Fibroblast of lung (primary cell): ENCODE measurements around the gene PDP2.

Experiments used
- EZH2 ChIP-seq: IDR thresholded peaks from 2 replicates; pipeline ENCODE4 v1.5.1; 2012; ENCODE audit warnings: low read length, control low read depth, mild to moderate bottlenecking; ENCODE audit errors: missing control alignments
- TF ChIP-seq, protein P1 (sequence below), 2 donors: IDR thresholded peaks in 1 of 2; conservative IDR thresholded peaks in 1 of 2; 1 replicate in 1 of 2; 2 replicates in 1 of 2; pipeline ENCODE4 v1.5.1; 2011 to 2012; ENCODE audit warnings: low read length in 2 of 2, control low read depth in 1 of 2, inconsistent platforms in 1 of 2, low read depth in 1 of 2, mild to moderate bottlenecking in 1 of 2

DNA sequence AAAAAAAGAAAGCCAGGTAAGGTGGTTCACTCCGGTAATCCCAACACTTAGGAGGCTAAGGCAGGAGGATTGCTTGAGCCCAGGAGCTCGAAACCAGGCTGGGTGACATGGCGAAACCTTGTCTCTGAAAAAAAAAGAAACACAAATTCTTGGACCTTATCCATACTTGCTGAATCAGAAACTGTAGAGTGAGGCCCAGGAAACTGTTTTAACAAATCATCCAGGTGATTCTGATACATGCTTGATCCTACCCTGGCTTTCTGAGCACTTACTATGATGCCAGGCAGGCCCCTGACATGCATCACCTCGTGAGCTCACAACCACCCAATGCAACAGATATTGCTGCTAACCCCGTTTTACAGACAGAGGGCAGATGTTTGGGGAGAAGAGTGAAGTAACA, 45.6 kb upstream of the PDP2 start:
- TF ChIP-seq, protein P1, sequence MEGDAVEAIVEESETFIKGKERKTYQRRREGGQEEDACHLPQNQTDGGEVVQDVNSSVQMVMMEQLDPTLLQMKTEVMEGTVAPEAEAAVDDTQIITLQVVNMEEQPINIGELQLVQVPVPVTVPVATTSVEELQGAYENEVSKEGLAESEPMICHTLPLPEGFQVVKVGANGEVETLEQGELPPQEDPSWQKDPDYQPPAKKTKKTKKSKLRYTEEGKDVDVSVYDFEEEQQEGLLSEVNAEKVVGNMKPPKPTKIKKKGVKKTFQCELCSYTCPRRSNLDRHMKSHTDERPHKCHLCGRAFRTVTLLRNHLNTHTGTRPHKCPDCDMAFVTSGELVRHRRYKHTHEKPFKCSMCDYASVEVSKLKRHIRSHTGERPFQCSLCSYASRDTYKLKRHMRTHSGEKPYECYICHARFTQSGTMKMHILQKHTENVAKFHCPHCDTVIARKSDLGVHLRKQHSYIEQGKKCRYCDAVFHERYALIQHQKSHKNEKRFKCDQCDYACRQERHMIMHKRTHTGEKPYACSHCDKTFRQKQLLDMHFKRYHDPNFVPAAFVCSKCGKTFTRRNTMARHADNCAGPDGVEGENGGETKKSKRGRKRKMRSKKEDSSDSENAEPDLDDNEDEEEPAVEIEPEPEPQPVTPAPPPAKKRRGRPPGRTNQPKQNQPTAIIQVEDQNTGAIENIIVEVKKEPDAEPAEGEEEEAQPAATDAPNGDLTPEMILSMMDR (conservative IDR thresholded peaks at IDR 0.05 in 1 of 2, IDR thresholded peaks at IDR 0.05 in 1 of 2; ENCODE audit: low read depth in 1 of 2, low read length in 2 of 2): no peak
- no peak for TF ChIP-seq EZH2
